Measurements from ENCODE around the gene TEX11.

The TEX11 gene

GRCh38 chrX:70552130-70552704 is 356.3 kb downstream of the TEX11 start:
- in situ Hi-C loops (cut with HindIII; ENCODE audit: low pct_ligation_motif_present, low sequenced_read_pairs): no loop called here
- TF ChIP-seq CTCF (IDR thresholded peaks at IDR 0.05; ENCODE audit: low read depth, low read length, missing control alignments): no peak
- H3K27me3 ChIP-seq (replicated peaks): no peaks in the 10 kb centered on the region
- no peak for DNase-seq
- H3K36me3 ChIP-seq (replicated peaks): no peaks in the 10 kb centered on the region
- no peak overlapping the region for H3K4me3 ChIP-seq (ENCODE audit: low read depth, low read length)
- H3K27ac ChIP-seq: no peak overlapping the region

GRCh38 chrX:70549429-70549828 is 359.1 kb downstream of the TEX11 start:
- no peak for TF ChIP-seq CTCF (IDR thresholded peaks at IDR 0.05; ENCODE audit: low read depth, low read length, missing control alignments)
- Histone ChIP-seq H3K27me3 (replicated peaks) (no peaks in the 10 kb centered on the region), H3K36me3 (replicated peaks) (no peaks in the 10 kb centered on the region), H3K27ac (no peak overlapping the region), H3K4me3 (ENCODE audit: low read depth, low read length) (no peak overlapping the region)
- in situ Hi-C loops (cut with HindIII; ENCODE audit: low pct_ligation_motif_present, low sequenced_read_pairs): no loop called here
- DNase-seq: no peak

GRCh38 chrX:70535198-70535597 is 373.3 kb downstream of the TEX11 start:
- no peak for DNase-seq
- Histone ChIP-seq H3K27me3 (replicated peaks) (no peaks in the 10 kb centered on the region), H3K27ac (no peak overlapping the region), H3K4me3 (ENCODE audit: low read depth, low read length) (no peak overlapping the region), H3K36me3 (replicated peaks) (no peaks in the 10 kb centered on the region)
- in situ Hi-C loops (cut with HindIII; ENCODE audit: low pct_ligation_motif_present, low sequenced_read_pairs): no loop called here
- no peak for TF ChIP-seq CTCF (IDR thresholded peaks at IDR 0.05; ENCODE audit: low read depth, low read length, missing control alignments)

- H3K36me3 ChIP-seq (replicated peaks): no peaks in the 10 kb centered on the region
- no peaks in the 10 kb centered on the region for H3K27me3 ChIP-seq (replicated peaks)
- in situ Hi-C loops (cut with HindIII; ENCODE audit: low pct_ligation_motif_present, low sequenced_read_pairs): no loop called here
- DNase-seq: no peak
- H3K27ac ChIP-seq: no peak overlapping the region
- no peak overlapping the region for H3K4me3 ChIP-seq (ENCODE audit: low read depth, low read length)
- no peak for TF ChIP-seq CTCF (IDR thresholded peaks at IDR 0.05; ENCODE audit: low read depth, low read length, missing control alignments)
These were observed 380.7 kb downstream of the TEX11 start for GRCh38 chrX:70527610-70528345.

- Histone ChIP-seq H3K27me3 (replicated peaks) (no peaks in the 10 kb centered on the region), H3K36me3 (replicated peaks) (no peaks in the 10 kb centered on the region), H3K27ac (no peak overlapping the region), H3K4me3 (ENCODE audit: low read depth, low read length) (no peak overlapping the region)
- TF ChIP-seq CTCF (IDR thresholded peaks at IDR 0.05; ENCODE audit: low read depth, low read length, missing control alignments): no peak
- DNase-seq: no peak
- in situ Hi-C loops (cut with HindIII; ENCODE audit: low pct_ligation_motif_present, low sequenced_read_pairs): no loop called here
These were observed 381.5 kb downstream of the TEX11 start for GRCh38 chrX:70527053-70527452.
